ENCODE results near the gene CACNB1. TPM values are rescaled to one million over a fixed set of nuclear protein-coding genes. Genes with fewer than 3 reads are reported as not detected.
A peak's percentile ranks its signal among the peaks of the same experiment; 100 is the strongest.

Gene CACNB1
- total RNA-seq = 4.5 TPM

GRCh38 chr17:39197380-39198185 is at the start of gene CACNB1:
Gene CACNB1 (minus strand): TSS chr17:39197669. CDS start chr17:39197495, 174 bp downstream.
- Histone ChIP-seq H3K4me1 (ENCODE audit: insufficient read depth, low read length) (peaks cover 50% of the 10 kb centered on the region), H3K4me3 (ENCODE audit: low read length) (peak within 1 kb of the TSS; percentile 52), H3K27me3 (ENCODE audit: insufficient read depth, low read length) (no peaks in the 10 kb centered on the region), H3K9me3 (ENCODE audit: low read depth, low read length) (no peaks in the 10 kb centered on the region)

GRCh38 chr17:39246274-39246673 is 48.8 kb upstream of the CACNB1 start:
- Histone ChIP-seq H3K4me1 (ENCODE audit: insufficient read depth, low read length) (peaks cover 12% of the 10 kb centered on the region), H3K27me3 (ENCODE audit: insufficient read depth, low read length) (no peaks in the 10 kb centered on the region), H3K9me3 (ENCODE audit: low read depth, low read length) (no peaks in the 10 kb centered on the region), H3K4me3 (ENCODE audit: low read length) (no peak overlapping the region)

GRCh38 chr17:39244600-39245570 is 47.4 kb upstream of the CACNB1 start:
- H3K4me3 ChIP-seq (ENCODE audit: low read length) = no peak overlapping the region
- no peaks in the 10 kb centered on the region for H3K27me3 ChIP-seq (ENCODE audit: insufficient read depth, low read length)

GRCh38 chr17:39244016-39244599 is 46.6 kb upstream of the CACNB1 start:
- no peaks in the 10 kb centered on the region for H3K27me3 ChIP-seq (ENCODE audit: insufficient read depth, low read length)
- H3K4me1 ChIP-seq (ENCODE audit: insufficient read depth, low read length) = peaks cover 20% of the 10 kb centered on the region
- no peak overlapping the region for H3K4me3 ChIP-seq (ENCODE audit: low read length)
- no peaks in the 10 kb centered on the region for H3K9me3 ChIP-seq (ENCODE audit: low read depth, low read length)

More at GRCh38 chr17:39244600-39245570, 47.4 kb upstream of the CACNB1 start:
- Histone ChIP-seq H3K9me3 (ENCODE audit: low read depth, low read length) (no peaks in the 10 kb centered on the region), H3K4me1 (ENCODE audit: insufficient read depth, low read length) (peaks cover 13% of the 10 kb centered on the region)

- Histone ChIP-seq H3K4me3 (ENCODE audit: low read length) (no peak overlapping the region), H3K9me3 (ENCODE audit: low read depth, low read length) (no peaks in the 10 kb centered on the region), H3K27me3 (ENCODE audit: insufficient read depth, low read length) (no peaks in the 10 kb centered on the region), H3K4me1 (ENCODE audit: insufficient read depth, low read length) (peaks cover 30% of the 10 kb centered on the region)
These were observed 45.7 kb upstream of the CACNB1 start for GRCh38 chr17:39243155-39243554.

- H3K4me1 ChIP-seq (ENCODE audit: insufficient read depth, low read length) = peaks cover 39% of the 10 kb centered on the region
- H3K9me3 ChIP-seq (ENCODE audit: low read depth, low read length) = no peaks in the 10 kb centered on the region
- no peaks in the 10 kb centered on the region for H3K27me3 ChIP-seq (ENCODE audit: insufficient read depth, low read length)
- H3K4me3 ChIP-seq (ENCODE audit: low read length) = no peak overlapping the region
These were observed 43.2 kb upstream of the CACNB1 start for GRCh38 chr17:39240631-39241030.

GRCh38 chr17:39239640-39240314 is 42.3 kb upstream of the CACNB1 start:
- H3K9me3 ChIP-seq (ENCODE audit: low read depth, low read length) = no peaks in the 10 kb centered on the region
- no peaks in the 10 kb centered on the region for H3K27me3 ChIP-seq (ENCODE audit: insufficient read depth, low read length)
- peaks cover 38% of the 10 kb centered on the region for H3K4me1 ChIP-seq (ENCODE audit: insufficient read depth, low read length)
- no peak overlapping the region for H3K4me3 ChIP-seq (ENCODE audit: low read length)

GRCh38 chr17:39238311-39238972 is 41.0 kb upstream of the CACNB1 start:
- no peak overlapping the region for H3K4me3 ChIP-seq (ENCODE audit: low read length)
- H3K27me3 ChIP-seq (ENCODE audit: insufficient read depth, low read length) = no peaks in the 10 kb centered on the region
- no peaks in the 10 kb centered on the region for H3K9me3 ChIP-seq (ENCODE audit: low read depth, low read length)
- peaks cover 30% of the 10 kb centered on the region for H3K4me1 ChIP-seq (ENCODE audit: insufficient read depth, low read length)

GRCh38 chr17:39237586-39237985 is 40.1 kb upstream of the CACNB1 start:
- Histone ChIP-seq H3K4me3 (ENCODE audit: low read length) (no peak overlapping the region), H3K9me3 (ENCODE audit: low read depth, low read length) (no peaks in the 10 kb centered on the region), H3K27me3 (ENCODE audit: insufficient read depth, low read length) (no peaks in the 10 kb centered on the region), H3K4me1 (ENCODE audit: insufficient read depth, low read length) (peaks cover 30% of the 10 kb centered on the region)

- Histone ChIP-seq H3K9me3 (ENCODE audit: low read depth, low read length) (no peaks in the 10 kb centered on the region), H3K27me3 (ENCODE audit: insufficient read depth, low read length) (no peaks in the 10 kb centered on the region), H3K4me3 (ENCODE audit: low read length) (no peak overlapping the region), H3K4me1 (ENCODE audit: insufficient read depth, low read length) (peaks cover 32% of the 10 kb centered on the region)
These were observed 39.5 kb upstream of the CACNB1 start for GRCh38 chr17:39236981-39237441.

- Histone ChIP-seq H3K4me1 (ENCODE audit: insufficient read depth, low read length) (peaks cover 37% of the 10 kb centered on the region), H3K4me3 (ENCODE audit: low read length) (no peak overlapping the region), H3K9me3 (ENCODE audit: low read depth, low read length) (no peaks in the 10 kb centered on the region), H3K27me3 (ENCODE audit: insufficient read depth, low read length) (peaks cover 4% of the 10 kb centered on the region)
These were observed 39.0 kb upstream of the CACNB1 start for GRCh38 chr17:39236450-39236927.

- H3K4me1 ChIP-seq (ENCODE audit: insufficient read depth, low read length) = peaks cover 37% of the 10 kb centered on the region
- no peaks in the 10 kb centered on the region for H3K9me3 ChIP-seq (ENCODE audit: low read depth, low read length)
- peaks cover 5% of the 10 kb centered on the region for H3K27me3 ChIP-seq (ENCODE audit: insufficient read depth, low read length)
- no peak overlapping the region for H3K4me3 ChIP-seq (ENCODE audit: low read length)
These were observed 38.3 kb upstream of the CACNB1 start for GRCh38 chr17:39235555-39236449.

Measured in mononuclear cell (primary cell).